Measurements from ENCODE around the gene PGBD1. TPM values are rescaled to one million over a fixed set of nuclear protein-coding genes. Genes with fewer than 3 reads are reported as not detected.
A peak's percentile ranks its signal among the peaks of the same experiment; 100 is the strongest.

Gene PGBD1
- total RNA-seq (1.8 and 2.4 TPM in 2 replicates), polyA plus RNA-seq (0.55 and 1.2 TPM in 2 replicates), polyA minus RNA-seq (0.60 and 1.00 TPM in 2 replicates)
- 1.4 TPM for total RNA-seq (2013)

- peak; percentile 87 for ATAC-seq (ENCODE audit: low read depth)
- Histone ChIP-seq H3K4me2 (replicated peaks; ENCODE audit: low read depth, low read length, poor library complexity, severe bottlenecking) (peak within 1 kb of the TSS; percentile 83), H2AFZ (ENCODE audit: insufficient read depth, low read depth, low read length, poor library complexity, severe bottlenecking) (peak within 1 kb of the TSS; percentile 76), H3K36me3 (replicated peaks in 1 of 2; ENCODE audit: control extremely low read depth in 1 of 2, control insufficient read depth in 1 of 2, extremely low read depth in 1 of 2, insufficient read depth in 2 of 2, low read length in 1 of 2) (peaks cover 6 to 10% of the 10 kb centered on the region in 2 experiments), H4K20me1 (ENCODE audit: control insufficient read depth, insufficient read depth, low read length, poor library complexity, severe bottlenecking) (no peaks in the 10 kb centered on the region), H3K4me3 (ENCODE audit: control extremely low read depth in 1 of 5, extremely low read depth in 1 of 5, insufficient read depth in 1 of 5, low read depth in 2 of 5, low read length in 4 of 5) (peak within 1 kb of the TSS; percentile 45 to 61 (median 53)), H3K27ac (ENCODE audit: low read length in 2 of 2) (no peak within 1 kb of the TSS), H3K9me3 (ENCODE audit: control extremely low read depth in 1 of 3, control insufficient read depth in 2 of 3, insufficient read depth in 1 of 3, low read length in 2 of 3) (no peaks in the 10 kb centered on the region), H3K27me3 (replicated peaks in 1 of 4; ENCODE audit: control extremely low read depth in 1 of 4, control insufficient read depth in 3 of 4, insufficient read depth in 4 of 4, low read length in 3 of 4) (peaks cover 0 to 16% (median 11%) of the 10 kb centered on the region in 4 experiments), H3K9ac (ENCODE audit: low read length) (peak within 1 kb of the TSS; percentile 61), H3K4me1 (ENCODE audit: control insufficient read depth in 2 of 2, insufficient read depth in 2 of 2, low read length in 2 of 2) (peaks cover 7 to 9% of the 10 kb centered on the region in 2 donors), H3K79me2 (ENCODE audit: control insufficient read depth, insufficient read depth, low read length) (no peaks in the 10 kb centered on the region)
- H3K27ac Mint-ChIP-seq: no peak within 1 kb of the TSS
- CTCF ChIA-PET: interaction anchor here (2.2 to 3.4 kb wide), 2 partner anchors 14 to 74 kb away, joined by 9 to 14 read pairs; partner anchors contain the start of gene ZSCAN26
- TF ChIP-seq, protein P1, sequence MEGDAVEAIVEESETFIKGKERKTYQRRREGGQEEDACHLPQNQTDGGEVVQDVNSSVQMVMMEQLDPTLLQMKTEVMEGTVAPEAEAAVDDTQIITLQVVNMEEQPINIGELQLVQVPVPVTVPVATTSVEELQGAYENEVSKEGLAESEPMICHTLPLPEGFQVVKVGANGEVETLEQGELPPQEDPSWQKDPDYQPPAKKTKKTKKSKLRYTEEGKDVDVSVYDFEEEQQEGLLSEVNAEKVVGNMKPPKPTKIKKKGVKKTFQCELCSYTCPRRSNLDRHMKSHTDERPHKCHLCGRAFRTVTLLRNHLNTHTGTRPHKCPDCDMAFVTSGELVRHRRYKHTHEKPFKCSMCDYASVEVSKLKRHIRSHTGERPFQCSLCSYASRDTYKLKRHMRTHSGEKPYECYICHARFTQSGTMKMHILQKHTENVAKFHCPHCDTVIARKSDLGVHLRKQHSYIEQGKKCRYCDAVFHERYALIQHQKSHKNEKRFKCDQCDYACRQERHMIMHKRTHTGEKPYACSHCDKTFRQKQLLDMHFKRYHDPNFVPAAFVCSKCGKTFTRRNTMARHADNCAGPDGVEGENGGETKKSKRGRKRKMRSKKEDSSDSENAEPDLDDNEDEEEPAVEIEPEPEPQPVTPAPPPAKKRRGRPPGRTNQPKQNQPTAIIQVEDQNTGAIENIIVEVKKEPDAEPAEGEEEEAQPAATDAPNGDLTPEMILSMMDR (IDR thresholded peaks at IDR 0.05): no peak
- no peak for TF ChIP-seq EZH2 (IDR thresholded peaks at IDR 0.05; ENCODE audit: borderline replicate concordance, insufficient read depth, low read depth, low read length, poor library complexity, severe bottlenecking)
- under 1% methylated on average over 47 of the region's 50 CpGs for WGBS (ENCODE audit: insufficient coverage)
- DNase-seq: peak; percentile 63
- H3K27me3 Mint-ChIP-seq: peaks cover 19% of the 10 kb centered on the region
- intact Hi-C loops (cut with micrococcal nuclease): loop anchor here (1.0 to 5.0 kb wide), 3 partner anchors 29 to 56 kb away; partner anchors contain the start of genes ZKSCAN4 and ZSCAN31
- POLR2A ChIA-PET: interaction anchor here (0.6 kb wide), 1 partner anchor 117 kb away, joined by 4 read pairs; no protein-coding TSS in a partner anchor
- H3K4me3 Mint-ChIP-seq: peak within 1 kb of the TSS; percentile 93
- peaks cover 9% of the 10 kb centered on the region for H3K4me1 Mint-ChIP-seq
- H3K9me3 Mint-ChIP-seq (ENCODE audit: insufficient read depth): no peaks in the 10 kb centered on the region
These were observed at the start of gene PGBD1 for GRCh38 chr6:28281288-28282064. TSS of gene PGBD1 (plus strand) at chr6:28281572. CDS start at chr6:28283814, 2,242 bp downstream.

DNA sequence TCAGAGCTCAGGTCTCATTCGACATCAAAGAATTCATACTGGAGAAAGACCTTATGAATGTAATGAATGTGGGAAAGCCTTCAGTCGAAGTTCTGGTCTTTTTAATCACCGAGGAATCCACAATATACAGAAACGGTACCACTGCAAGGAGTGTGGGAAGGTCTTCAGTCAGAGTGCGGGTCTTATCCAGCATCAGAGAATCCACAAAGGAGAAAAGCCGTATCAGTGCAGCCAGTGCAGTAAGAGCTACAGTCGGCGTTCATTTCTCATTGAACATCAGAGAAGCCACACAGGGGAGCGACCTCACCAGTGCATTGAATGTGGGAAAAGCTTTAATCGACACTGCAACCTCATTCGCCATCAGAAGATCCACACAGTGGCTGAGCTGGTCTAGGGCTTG, 48.6 kb upstream of the PGBD1 start:
- peaks cover 3% of the 10 kb centered on the region for H3K4me1 Mint-ChIP-seq
- Histone ChIP-seq H3K79me2 (ENCODE audit: control insufficient read depth, insufficient read depth, low read length) (no peaks in the 10 kb centered on the region), H2AFZ (ENCODE audit: insufficient read depth, low read depth, low read length, poor library complexity, severe bottlenecking) (no peak overlapping the region), H3K9ac (ENCODE audit: low read length) (no peak overlapping the region), H3K4me3 (ENCODE audit: control extremely low read depth in 1 of 5, extremely low read depth in 1 of 5, insufficient read depth in 1 of 5, low read depth in 2 of 5, low read length in 4 of 5) (no peak overlapping the region), H3K27me3 (replicated peaks in 1 of 4; ENCODE audit: control extremely low read depth in 1 of 4, control insufficient read depth in 3 of 4, insufficient read depth in 4 of 4, low read length in 3 of 4) (no peaks in the 10 kb centered on the region), H4K20me1 (ENCODE audit: control insufficient read depth, insufficient read depth, low read length, poor library complexity, severe bottlenecking) (no peaks in the 10 kb centered on the region), H3K36me3 (replicated peaks in 1 of 2; ENCODE audit: control extremely low read depth in 1 of 2, control insufficient read depth in 1 of 2, extremely low read depth in 1 of 2, insufficient read depth in 2 of 2, low read length in 1 of 2) (peaks cover 12 to 39% of the 10 kb centered on the region in 2 experiments), H3K9me3 (ENCODE audit: control extremely low read depth in 1 of 3, control insufficient read depth in 2 of 3, insufficient read depth in 1 of 3, low read length in 2 of 3) (no peaks in the 10 kb centered on the region), H3K4me1 (ENCODE audit: control insufficient read depth in 2 of 2, insufficient read depth in 2 of 2, low read length in 2 of 2) (no peaks in the 10 kb centered on the region), H3K4me2 (replicated peaks; ENCODE audit: low read depth, low read length, poor library complexity, severe bottlenecking) (no peak overlapping the region), H3K27ac (ENCODE audit: low read length in 2 of 2) (no peak overlapping the region)
- ATAC-seq (ENCODE audit: low read depth): no peak
- H3K4me3 Mint-ChIP-seq: no peak overlapping the region
- TF ChIP-seq, protein P1 (IDR thresholded peaks at IDR 0.05): no peak
- no peak for TF ChIP-seq EZH2 (IDR thresholded peaks at IDR 0.05; ENCODE audit: borderline replicate concordance, insufficient read depth, low read depth, low read length, poor library complexity, severe bottlenecking)
- H3K27ac Mint-ChIP-seq: no peak overlapping the region
- no peaks in the 10 kb centered on the region for H3K9me3 Mint-ChIP-seq (ENCODE audit: insufficient read depth)
- no peak for DNase-seq
- H3K27me3 Mint-ChIP-seq: no peaks in the 10 kb centered on the region
- ChIA-PET POLR2A (no interaction called here), CTCF (no interaction called here)
- intact Hi-C loops (cut with micrococcal nuclease): no loop called here
- 100% methylated on average over 11 of the region's 11 CpGs for WGBS (ENCODE audit: insufficient coverage)

Measured in B cell (primary cell).